ENCODE measurements around the gene SNX15.

GRCh38 chr11:65016705-65017104, 10.5 kb upstream of the SNX15 start:
- no peak for TF ChIP-seq SP1 (IDR thresholded peaks at IDR 0.05)
- TF ChIP-seq FOXM1 (IDR thresholded peaks at IDR 0.05; ENCODE audit: borderline replicate concordance): no peak
- no peak for TF ChIP-seq L3MBTL2 (conservative IDR thresholded peaks at IDR 0.05)

All from HEK293T (cell line).